GM21390 (cell line): ENCODE data around the gene COPG2.
"Not testable (repeated sequence)": the region's sequence is repeated elsewhere in the genome, so short reads cannot be mapped to it uniquely, and the experiment has no call there.

ENCODE experiments used
- ATAC-seq: cut with Tn5 transposase; IDR thresholded peaks from one replicate; pipeline ENCODE4 v1.9.1; 2021; ENCODE audit not compliant: unreplicated experiment

The COPG2 gene

DNA sequence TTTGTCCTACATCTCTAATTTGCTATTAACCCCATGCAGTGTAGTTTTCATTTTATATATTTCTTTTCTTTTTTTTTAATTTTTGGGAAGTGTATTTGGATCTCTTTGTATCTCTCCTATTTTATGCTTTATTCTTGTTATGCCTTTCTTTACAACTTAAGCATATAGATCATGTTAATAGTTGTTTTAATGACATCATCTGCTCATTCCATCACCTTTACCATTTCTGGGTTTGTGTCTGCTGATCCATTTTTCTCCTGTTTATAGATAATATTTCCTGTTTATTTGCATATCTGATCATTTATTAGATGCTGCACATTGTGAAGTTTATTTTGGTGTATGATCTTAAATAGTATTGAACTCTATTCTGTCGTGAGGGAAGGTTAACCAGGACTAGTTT lies 13.7 kb downstream of the COPG2 start:
- ATAC-seq: no peak

DNA sequence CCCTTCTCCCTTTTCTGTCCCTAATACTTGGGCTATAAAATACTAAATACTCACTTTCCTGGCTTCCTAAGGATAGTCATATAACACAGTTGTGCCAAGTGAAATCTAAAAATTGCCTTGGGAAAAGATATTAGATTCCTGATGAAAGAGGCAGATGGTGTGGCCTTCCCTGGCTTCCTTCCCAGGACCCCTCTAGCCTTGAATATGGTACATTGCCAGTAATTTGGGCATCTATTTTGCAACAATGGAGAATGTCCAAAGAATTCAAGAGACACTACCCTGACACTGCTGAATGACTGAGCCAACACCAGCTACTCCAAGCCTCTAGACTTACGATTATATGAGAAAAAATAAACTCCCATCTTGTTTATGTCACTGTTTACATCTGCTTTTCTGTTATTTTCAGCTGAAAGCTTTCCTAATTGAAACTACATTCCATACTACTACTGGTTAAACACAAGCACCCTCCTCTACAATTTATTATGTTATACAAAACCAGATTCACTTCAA lies 17.9 kb downstream of the COPG2 start:
- no peak for ATAC-seq

DNA sequence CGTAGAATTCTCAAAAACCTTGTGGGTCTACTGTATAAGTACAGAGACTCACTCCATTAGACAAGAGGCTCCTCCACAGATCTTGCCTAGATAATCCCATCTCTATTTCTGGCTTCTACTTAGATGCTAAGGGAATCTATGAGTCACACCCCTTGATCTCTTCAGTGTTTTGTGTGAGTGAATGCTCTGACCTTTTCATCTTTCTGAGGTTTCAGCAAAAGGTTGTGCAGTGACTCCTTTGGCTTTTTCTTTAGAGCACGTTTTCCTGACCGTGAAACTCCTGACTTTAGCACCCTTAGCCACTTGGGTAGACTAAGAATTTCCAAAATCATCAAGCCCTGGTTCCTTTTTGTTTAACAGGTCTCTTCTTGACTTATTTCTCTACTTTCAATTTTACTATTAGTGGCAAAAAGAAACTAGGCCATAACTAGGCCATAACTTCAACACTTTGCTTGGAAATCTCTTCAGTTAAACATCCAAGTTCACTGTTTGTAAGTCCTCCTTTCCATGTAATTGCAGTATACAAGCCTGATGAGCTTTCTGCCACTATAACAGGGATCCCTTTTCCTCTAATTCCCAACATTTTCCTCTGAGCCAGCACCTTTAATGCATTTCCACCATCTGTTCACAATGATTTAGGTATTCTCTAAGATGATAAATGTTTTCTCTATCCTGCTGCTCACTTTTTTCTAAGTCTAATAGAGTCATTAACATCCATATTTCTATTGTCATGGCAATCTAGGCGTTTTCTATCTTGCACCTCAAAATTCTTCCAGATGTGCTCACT lies 19.4 kb downstream of the COPG2 start:
- ATAC-seq: peak; percentile 81

DNA sequence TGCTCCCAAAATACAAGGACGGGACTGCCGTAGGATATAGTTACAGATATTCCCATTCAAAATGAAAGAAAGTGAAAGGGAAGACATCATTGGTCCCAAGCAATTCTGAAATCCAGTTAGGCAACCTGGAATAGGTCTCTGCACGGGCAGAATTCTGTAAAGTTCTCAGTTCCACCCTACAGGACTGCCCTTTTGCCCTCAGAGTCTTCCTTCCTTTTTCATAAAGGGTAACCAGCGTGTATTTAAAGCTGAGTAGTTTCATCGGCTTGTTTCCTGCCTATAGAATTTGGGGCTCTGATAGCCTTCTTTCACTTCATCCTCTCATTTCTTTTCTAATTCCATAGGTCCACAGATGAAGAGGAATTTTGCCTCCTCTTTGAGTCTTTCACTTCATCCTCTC lies 20.0 kb downstream of the COPG2 start:
- peak; percentile 34 for ATAC-seq

DNA sequence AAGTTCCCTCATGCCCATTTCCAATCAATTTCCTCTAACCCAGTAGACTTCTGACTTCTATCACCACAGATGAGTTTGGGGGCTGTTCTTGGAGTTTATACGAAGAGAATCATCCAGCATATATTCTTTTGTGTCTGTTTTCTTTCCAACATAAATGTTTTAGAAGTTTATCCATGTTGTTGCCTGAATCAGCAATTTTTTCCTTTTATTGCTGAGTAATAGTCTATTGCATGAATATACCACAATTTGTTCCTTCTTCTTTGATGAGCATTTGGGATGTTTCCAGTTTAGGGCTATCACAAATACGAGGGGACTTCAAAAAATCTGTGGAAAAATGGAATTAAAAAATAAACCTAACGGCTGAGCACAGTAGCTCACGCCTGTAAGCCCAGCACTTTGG lies 26.2 kb downstream of the COPG2 start:
- ATAC-seq: no peak

DNA sequence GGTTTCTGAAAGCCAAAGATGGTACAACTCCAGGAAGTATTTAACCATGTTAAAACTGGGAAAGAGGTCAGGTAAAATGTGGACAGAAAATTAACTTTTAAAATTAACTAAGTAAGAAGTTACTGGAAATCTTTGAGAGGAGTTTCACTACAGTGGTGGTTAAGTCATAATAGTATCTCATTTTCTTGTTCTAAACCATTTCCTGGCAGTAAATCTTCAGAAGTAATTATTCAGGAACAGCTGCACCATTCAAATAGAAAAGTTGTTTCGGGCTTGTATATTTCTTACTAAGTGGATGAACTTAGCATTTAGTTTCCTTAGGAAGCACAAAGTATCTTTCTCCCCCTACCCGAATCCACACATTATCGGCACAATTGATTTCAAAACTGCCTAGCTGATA lies 27.1 kb downstream of the COPG2 start:
- ATAC-seq: no peak

DNA sequence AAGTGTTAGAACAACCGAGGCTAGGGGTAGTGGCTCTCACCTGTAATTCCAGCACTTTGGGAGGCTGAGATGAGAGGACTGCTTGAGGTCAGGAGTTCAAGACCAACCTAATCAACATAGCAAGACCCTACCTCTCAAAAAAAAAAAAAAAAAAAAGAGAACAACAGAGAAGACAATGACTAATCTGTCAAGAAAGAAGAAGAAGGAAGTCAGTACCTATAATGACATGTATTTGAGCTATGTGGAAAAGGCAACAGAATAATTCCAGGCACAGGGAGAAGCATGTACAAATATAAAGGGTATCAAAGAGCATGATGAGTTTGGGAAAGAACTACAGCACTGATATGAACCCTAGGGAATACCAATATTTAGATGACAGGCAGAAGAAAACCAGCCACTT lies 27.5 kb downstream of the COPG2 start:
- ATAC-seq: no peak

DNA sequence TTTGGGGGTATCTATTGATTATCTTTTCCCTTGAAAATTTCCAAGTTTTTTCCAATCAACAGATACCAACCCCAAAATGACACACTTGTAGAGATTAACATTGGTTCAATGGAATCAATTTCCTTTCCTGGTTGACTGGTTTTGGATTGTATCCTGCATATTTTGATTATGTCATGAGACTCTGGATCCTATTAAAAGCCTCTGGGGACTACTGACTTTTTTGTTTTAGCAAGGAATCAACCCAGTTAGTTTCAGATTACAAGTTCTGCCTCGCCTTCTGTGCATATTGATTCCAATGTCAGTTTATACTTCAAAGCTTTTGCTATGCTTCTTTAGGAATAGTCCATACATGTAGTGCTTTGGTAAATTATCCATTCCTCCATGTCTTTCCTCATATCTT lies 29.2 kb downstream of the COPG2 start:
- no peak for ATAC-seq

DNA sequence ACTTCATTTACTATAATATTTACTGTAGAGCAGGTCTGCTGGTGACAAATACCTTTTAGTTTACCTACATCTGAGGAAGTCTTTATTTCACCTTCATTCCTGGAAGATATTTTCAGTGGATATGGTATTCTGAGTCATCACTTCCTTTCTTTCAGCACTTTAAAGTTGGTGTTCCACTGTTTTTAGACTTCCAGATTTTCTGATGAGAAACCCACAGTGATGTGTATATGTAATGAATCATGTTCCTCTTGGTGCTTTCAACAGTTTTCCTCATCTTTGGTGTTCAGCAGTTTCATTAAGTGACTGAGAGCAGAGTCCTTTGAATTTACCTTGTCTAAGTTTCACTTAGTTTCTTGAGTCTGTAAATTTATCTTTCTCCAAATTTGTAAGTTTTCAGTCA lies 36.4 kb downstream of the COPG2 start:
- ATAC-seq: no peak

DNA sequence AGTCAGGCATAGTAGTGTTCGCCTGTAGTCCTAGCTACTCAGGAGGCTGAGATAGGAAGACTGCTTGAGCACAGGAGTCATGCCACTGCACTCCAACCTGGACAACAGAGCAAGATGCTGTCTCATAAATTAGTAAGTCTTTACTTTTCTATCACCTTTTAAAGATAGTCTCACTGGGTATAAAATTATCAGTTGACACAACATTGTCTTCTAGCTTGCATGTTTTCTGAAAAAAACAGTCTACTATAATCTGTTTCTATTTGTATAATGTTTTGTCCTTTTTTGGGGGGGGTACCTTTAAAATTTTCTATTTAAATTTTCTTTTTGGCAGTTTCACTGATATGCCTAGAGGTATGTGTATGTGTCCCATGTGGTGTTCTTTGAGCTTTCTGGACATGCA lies 39.6 kb downstream of the COPG2 start:
- ATAC-seq: no peak

DNA sequence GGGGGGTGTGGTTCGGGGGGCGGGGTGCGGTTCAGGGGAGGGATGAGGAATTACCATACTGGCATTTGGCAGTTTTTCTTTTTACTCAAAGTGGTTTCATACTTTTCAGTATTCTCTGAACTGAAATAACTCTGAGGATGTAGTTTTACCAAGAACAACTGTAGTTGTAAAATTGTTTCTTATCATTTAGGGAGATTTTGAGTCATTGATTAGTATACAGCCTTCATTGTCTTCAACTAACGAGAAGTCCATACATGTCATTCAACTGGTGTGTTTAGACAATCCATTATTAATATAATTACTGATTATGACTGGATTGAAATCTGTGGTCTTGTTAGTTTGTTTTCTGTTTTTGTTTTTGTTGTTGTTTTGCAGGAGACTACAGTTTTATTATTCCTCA lies 40.8 kb downstream of the COPG2 start:
- no peak for ATAC-seq

DNA sequence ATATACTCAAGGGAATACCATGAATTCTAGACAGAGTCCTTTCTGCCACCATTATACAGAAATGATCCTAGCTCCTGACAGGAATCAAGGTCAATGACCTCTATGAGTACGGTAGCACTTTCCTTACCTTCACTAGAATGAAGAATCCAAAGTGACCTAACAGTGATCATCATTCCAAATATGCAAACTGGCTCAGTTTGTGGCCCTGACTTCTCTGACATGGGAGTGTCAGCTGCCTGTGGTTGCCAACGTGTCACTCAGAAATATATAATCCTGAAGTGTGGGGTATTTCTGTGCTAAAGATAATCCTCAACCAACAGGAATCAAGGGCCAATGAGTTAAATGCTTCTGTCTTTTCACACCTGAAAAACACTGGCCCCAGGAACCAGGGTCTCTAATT lies 45.7 kb downstream of the COPG2 start:
- no peak for ATAC-seq

DNA sequence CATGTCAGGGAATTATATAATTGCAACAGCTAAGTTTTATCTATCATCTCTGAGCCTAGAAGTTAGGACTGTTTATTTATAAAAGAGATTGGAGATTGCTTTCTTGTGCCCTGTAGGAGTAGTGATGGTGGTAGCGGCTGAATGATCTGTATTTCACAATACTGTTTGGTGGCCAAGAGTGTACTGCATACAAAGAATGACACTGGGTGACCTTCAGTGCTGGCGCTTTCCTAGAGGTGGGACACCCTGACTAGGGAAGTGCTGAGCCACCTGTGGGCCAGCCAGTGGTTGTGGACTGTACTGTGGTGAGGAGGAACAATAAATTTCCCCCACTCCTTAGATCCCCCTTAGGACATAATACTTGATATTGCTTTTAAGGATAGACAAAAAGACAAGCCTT lies 53.0 kb downstream of the COPG2 start:
- no peak for ATAC-seq

DNA sequence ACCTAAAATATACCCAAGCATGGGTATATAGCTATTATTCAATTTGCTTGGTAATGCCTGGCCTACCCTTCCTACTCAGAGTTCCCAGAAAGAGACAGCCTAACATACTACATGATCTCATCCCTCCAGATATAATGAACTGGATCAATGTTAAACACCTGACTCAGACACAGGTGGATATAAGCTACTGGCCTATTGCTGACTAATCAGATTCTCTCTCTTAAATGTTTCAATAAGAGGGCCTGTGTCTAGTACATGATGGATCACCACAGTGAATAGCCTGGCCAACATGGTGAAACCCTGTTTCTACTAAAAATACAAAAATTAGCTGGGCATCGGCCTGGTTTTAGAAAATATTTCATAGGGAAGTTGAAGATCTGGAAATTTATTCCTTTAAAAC lies 54.1 kb downstream of the COPG2 start:
- no peak for ATAC-seq

DNA sequence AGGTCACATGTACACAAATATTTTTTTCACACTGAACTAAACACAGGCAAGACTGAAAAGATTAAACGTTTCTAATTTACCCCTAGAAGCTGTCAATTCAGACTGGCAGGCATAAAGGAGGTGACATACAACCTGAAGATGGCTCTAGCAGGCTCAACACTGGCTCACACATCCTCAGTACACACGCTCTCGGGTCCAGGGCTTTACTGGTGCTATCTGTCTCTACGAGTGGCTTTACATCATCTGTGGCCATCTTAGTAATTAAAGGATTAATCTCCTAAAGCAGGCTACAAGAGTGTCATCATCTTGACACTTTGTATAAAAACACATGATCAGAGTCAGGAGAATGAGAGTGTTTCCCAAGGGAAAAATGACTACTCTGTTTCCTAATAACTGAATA lies 57.3 kb downstream of the COPG2 start:
- no peak for ATAC-seq

DNA sequence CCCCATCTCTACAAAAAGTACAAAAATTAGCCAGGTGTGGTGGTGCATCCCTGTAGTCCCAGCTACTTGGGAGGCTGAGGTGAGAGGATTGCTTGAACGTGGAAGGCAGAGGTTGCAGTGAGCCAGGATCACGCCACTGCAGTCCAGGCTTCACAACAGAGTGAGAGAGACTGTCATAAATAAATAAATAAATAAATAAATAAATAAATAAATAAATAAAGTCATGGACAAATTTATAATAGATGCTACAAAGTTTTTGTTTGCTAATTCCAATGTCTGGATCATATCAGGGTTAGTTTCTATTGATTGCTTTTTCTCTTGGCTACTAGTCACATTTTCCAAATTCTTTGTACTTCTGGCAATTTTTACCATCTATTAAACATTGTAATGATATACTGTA lies 61.5 kb downstream of the COPG2 start:
- not testable (repeated sequence) for ATAC-seq

DNA sequence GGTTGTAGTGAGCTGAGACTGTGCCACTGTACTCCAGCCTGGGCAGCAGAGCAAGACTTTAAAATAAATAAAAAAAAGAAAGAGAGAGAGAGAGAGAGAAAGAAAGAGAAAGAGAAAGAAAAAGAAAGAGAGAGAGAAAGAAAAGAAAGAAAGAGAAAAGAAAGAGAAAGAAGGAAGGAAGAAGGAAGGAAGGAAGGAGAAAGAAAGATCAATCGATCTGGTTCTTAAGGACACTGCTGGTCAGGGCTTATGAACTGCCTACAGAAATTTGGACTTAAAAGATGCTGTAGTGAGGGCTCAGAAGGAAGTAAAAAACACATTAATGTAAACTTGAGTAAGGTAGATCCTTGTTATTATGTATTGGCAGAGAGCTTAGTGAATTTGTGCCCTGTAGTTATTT lies 62.4 kb downstream of the COPG2 start:
- no peak for ATAC-seq

DNA sequence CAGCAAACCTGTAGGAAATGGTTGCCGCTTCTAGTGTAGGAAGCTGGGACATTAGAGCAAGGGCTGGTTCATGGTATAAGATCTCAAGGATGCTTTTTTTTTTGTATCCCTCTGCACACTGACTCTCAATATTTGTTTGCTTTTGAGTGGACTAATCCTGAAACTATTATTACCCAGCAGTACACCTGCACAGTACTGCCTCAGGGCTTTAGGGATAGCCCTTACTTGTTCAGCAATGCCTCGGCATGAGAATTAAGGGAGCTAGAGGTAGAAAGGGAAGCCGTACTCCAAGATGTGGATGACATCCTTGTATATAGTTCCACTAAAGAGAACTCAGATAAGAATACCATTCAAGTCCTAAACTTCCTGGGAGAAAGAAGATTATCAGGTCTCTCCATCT lies 70.5 kb downstream of the COPG2 start:
- no peak for ATAC-seq

DNA sequence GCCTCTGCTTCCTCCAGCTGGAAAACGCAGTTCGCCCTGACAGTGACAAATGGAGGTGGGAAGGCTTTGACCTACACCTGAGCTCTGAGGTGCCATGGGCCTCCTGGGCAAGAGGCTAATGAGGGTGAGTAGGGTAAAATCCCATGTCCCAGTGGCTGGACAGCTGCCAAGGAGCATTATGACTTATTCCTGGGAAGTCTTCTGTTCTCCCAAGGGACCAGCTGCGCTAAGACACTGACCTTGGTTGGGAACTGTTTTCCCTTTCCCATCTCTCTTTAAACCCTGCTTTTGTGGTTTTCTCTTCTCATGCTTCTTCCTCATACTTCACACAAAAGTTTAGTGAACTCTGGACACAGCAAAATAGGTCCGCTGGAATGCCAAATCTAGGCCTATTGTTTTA lies 72.6 kb downstream of the COPG2 start:
- ATAC-seq: no peak

DNA sequence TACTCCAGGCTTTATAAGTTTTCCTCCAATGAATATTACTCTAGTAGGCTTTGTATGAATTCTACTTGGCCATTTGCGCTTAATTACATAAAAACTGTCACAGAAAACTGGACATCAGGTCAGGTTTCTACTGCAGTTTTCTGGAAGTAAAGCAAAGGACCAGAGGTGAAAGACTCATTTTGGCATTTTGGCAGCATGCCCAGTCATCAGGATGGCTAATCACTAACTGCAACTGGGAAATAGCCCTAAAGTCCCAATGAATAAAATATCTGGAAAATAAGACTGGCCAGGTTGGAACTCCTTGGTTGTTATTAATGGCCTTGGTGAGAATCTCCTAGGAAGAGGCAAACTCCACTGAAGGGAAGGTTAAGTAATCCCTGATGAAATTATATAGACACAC lies 75.5 kb downstream of the COPG2 start:
- ATAC-seq: no peak

DNA sequence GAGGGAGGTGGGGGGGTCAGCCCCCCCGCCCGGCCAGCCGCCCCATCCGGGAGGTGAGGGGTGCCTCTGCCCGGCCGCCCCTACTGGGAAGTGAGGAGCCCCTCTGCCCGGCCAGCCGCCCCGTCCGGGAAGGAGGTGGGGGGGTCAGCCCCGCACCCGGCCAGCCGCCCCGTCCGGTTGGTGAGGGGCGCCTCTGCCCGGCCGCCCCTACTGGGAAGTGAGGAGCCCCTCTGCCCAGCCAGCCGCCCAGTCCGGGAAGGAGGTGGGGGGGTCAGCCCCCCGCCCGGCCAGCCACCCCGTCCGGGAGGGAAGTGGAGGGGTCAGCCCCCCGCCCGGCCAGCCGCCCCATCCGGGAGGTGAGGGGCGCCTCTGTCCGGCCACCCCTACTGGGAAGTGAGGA lies 77.1 kb downstream of the COPG2 start:
- ATAC-seq: not testable (repeated sequence)

DNA sequence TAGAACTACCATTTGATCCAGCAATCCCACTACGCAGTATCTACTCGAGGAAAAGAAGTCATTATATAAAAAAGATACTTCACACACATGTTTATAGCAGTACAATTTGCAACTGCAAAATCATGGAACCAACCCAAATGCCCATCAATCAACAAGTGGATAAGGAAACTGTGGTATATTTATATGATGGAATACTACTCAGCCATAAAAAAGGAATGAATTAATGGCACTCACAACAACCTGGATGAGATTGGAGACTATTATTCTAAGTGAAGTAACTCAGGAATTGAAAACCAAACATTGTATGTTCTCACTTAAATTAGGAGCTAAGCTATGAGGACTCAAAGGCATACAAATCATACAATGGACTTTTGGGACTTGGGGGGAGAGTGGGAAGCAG lies 82.6 kb downstream of the COPG2 start:
- not testable (repeated sequence) for ATAC-seq

DNA sequence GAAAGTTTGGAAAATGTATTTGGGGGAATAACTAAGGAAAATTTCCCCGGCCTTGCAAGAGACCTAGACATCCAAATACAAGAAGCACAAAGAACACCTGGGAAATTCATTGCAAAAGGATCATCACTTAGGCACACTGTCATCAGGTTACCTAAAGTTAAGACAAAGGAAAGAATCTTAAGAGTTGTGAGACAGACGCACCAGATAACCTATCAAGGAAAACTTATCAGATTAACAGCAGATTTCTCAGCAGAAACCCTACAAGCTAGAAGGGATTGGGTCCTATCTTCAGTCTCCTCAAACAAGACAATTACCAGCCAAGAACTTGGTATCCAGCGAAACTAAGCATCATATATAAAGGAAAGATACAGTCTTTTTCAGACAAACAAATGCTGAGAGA lies 93.4 kb downstream of the COPG2 start:
- ATAC-seq: not testable (repeated sequence)
